ENCODE measurements around the gene MICAL2. TPM values are rescaled to one million over a fixed set of nuclear protein-coding genes. Genes with fewer than 3 reads are reported as not detected.

The MICAL2 gene
- total RNA-seq, 1 donor from 2014 or later: 79.6 TPM

DNA sequence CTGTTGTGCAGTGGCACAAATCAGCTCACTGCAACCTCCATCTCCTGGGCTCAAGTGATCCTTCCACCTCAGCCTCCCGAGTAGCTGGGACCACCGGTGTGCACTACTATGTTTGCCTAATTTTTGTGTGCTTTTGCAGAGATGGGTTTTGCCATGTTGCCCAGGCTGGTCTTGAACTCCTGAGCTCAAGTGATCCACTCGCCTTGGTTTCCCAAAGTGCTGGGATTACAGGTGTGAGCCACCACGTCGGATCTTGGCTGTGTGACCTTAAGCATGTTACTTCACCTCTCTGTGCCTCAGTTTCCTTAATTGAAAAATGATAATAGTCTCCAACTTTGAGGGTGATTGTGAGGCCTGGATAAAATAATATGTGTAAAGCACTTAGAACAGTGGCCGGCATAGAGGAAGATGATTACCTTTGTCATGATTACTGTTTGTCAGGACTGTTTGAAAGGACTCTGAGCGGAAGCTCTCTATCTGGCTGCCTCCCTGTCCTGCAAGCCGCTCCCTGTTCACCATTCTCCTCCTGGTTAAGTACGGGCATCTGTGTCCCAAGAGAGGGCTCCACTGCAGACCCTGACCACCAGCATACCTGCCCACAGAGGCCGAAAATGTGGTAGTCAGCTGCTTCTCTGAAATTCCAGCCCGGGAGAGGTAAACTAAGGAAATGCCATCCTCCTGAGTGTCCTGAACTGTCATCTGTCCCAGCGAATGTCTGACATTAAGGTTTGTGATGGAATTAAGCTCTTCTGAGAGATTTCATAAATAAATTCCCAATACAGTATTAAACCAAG lies 73.6 kb downstream of the MICAL2 start:
- DNase-seq (ENCODE audit: low read depth in 2 of 2): no peak

GRCh38 chr11:12184699-12185098 lies 74.3 kb downstream of the MICAL2 start:
- DNase-seq (ENCODE audit: low read depth in 2 of 2): no peak

GRCh38 chr11:12185106-12185690 lies 74.8 kb downstream of the MICAL2 start:
- no peak for DNase-seq (ENCODE audit: low read depth in 2 of 2)

DNA sequence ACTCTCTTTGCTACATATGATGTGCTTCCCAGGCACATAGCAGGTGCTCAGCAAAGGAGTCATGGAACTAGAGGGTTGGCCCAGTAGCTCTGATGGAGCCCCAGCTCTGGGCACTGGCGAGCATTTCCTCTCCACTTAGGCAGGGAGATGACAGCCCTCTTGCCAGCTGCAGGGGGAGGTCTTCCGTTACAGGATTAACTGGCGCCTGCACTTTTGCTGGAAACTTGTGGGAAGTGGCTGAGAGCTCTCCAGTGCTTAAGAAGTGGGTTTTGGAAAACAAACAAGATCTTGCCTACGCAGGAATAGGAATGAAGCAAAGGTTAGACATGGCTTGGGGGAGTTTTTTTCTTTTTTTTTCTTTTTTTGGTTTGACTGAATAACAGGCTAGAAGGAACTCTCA lies 75.5 kb downstream of the MICAL2 start:
- peak in 1 of 2 donors; percentile 85 for DNase-seq (ENCODE audit: low read depth in 2 of 2)

- DNase-seq (ENCODE audit: low read depth in 2 of 2): no peak
These were observed 76.3 kb downstream of the MICAL2 start for GRCh38 chr11:12186701-12187100.

DNA sequence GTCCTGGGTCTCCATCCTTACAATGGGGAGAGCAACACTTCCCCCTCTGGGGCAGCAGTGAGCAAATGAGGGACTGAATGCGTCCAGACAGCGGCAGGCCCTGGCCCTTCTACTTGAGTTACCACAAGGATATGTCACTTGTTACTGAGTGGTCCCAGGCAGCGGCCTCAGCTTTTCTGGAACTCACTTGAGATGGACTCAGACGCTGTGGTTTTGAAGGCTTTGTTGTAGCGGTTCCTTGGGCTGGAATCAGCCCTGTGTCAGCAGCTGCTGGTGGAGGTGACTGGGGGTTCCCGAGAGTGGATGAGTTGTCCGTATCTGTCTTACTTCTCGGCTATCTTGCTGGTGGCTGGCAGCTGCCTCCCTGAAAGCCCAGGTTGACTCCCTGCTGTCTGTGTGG lies 77.0 kb downstream of the MICAL2 start:
- DNase-seq (ENCODE audit: low read depth in 2 of 2): no peak

DNA sequence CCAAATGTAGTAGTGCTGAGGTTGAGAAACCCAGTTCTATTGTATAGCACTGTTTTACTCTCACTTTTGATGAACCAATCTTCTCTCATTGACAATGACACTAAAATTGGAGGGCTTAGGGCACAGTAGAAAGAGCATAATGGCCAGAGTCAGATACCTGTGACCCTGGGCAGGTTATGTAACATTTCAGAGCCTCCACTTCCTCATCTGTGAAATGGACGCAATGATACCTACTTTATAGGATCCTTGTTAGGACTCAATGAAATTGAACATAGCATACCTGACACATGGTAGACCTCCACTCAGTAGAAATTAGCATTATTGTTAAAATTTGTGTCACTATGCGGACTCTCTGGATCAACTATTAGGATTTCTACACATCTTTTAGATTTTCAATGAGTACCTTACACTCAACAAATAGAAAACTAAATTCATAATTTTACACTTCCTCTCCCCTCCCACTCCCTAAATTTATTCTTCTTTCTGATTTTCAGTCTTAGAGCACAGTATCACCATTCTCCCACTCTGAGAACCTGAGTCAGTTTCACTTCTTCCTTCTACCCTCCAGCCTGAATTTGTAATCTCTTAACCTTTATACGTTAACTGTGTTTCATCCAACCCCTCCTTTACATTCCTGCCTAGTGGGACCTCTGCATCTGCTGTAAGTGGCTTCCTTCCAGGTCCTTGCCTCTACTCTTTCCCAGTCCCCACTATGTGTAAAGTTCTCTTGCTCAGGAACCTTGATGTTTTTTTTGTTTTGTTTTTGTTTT lies 78.3 kb downstream of the MICAL2 start:
- no peak for DNase-seq (ENCODE audit: low read depth in 2 of 2)

GRCh38 chr11:12189543-12190235 lies 79.3 kb downstream of the MICAL2 start:
- peak in 1 of 2 donors; percentile 77 for DNase-seq (ENCODE audit: low read depth in 2 of 2)

- no peak for DNase-seq (ENCODE audit: low read depth in 2 of 2)
These were observed 80.1 kb downstream of the MICAL2 start for GRCh38 chr11:12190511-12190910.

- no peak for DNase-seq (ENCODE audit: low read depth in 2 of 2)
These were observed 82.6 kb downstream of the MICAL2 start for GRCh38 chr11:12192794-12193514.

DNA sequence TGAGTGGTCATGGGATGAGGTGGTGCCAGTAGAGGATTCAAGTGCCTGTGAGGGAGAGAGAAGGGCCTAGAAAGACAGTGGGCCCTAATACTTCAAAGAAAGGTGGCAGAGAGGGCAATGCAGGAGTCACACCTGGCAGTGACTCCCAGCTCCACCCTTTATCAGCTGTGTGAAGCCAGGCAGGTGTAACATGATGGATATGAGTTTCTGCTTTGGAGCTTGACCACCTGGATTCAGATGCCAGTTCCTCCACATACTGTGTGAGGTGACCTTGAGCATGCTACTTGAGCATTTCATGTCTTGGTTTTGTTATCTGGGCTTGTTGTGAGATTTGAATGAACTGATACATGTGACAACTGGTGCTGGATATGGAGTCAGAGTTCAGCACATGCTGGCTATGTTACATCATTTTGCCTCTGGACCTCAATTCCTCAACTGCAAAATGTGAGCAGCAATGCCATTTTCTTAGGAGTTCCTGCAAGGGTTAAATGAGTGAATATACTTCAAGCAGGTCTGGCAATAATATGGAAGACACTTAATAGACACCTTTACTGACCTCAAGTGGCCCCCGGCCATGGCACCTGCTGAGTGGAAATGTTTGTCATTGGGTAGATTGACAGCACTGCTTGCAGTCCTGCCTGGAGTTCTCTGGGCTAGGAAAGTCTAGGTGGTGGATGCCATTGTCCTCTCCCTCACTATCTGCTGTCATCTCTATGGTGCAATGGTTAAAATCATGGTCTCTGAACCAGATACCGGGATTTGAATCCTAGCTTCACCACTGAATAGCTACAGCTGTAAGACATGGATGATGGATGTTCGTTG lies 83.3 kb downstream of the MICAL2 start:
- DNase-seq (ENCODE audit: low read depth in 2 of 2): no peak

GRCh38 chr11:12195768-12196167 lies 85.4 kb downstream of the MICAL2 start:
- DNase-seq (ENCODE audit: low read depth in 2 of 2): no peak

GRCh38 chr11:12196308-12196707 lies 85.9 kb downstream of the MICAL2 start:
- DNase-seq (ENCODE audit: low read depth in 2 of 2): no peak

GRCh38 chr11:12196872-12197271 lies 86.5 kb downstream of the MICAL2 start:
- no peak for DNase-seq (ENCODE audit: low read depth in 2 of 2)

GRCh38 chr11:12198251-12199222 lies 88.1 kb downstream of the MICAL2 start:
- no peak for DNase-seq (ENCODE audit: low read depth in 2 of 2)

DNA sequence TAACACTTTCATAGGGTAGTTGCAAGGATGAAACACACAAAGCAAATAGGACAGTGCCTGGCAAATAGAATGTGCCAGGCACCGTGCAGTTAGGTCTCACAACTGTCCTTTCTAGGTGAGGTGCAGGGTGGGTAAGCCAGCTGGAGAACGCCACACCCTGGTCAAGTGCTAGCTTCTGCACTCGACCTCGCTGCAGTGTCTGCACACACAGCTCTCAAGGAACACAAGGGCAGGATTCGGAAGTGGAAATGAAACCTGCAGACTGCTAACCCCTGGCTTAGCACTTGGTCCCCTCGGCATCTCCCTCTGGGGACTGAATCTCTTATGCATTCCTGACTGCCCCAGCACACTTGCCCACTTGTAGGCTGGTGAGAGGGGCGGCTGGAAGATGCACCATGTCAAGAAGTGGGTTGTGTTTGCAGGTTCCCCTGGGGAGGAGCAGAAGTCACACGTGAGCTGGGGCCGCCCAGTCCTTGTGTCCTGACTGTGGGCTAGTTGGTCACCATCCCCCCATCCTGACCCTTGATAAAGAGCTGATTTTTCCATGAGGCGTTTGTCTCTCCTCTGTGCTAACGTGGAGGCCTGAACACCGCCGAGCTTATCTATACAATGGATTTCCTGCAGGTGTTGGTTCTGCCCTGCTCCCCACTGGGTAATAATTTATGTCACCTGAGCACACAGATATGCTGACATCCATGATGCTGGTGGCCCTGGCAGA lies 89.0 kb downstream of the MICAL2 start:
- peak; percentile 65 to 75 for DNase-seq (ENCODE audit: low read depth in 2 of 2)

DNA sequence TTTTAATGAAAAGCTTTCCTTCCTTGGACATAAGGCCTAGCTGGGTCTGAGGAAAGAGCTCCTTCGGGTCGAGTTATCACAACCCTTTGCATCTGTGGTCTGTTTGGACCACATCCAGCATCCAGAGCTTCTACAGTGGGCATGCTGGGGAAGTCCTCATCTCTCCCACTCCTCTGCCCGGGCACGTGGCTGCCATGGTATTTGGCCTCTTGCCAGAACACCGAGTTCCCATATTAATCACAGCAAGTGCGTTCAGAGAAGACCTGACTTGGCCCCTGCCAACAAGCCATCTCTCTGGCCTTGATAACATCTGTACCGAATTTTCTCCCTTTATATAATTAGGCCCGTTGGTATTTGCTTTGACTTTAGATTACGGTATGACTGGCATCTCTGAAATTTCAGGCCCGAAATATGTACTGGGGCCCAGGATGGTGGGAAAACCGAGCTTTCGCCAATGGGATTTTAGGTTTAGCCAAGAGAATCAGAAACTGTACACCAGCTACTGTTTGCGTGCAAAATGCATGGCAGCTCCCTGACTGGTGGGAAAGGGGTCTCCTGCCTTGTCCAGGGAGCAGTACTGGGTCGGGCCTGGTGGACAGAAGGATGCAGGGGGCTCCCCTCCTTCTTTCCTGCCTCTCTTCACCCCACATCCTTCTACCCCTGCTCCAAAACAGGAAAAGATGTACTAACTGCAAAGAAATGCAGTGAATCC lies 90.0 kb downstream of the MICAL2 start:
- peak in 1 of 2 donors; percentile 90 for DNase-seq (ENCODE audit: low read depth in 2 of 2)
